Stimulated activated CD4-positive, alpha-beta T cell treated with anti-CD3 and anti-CD28 coated beads, Interleukin-12 subunit alpha, Interleukin-12 subunit beta, amount 100 ng/mL, for 24 hours (primary cell): ENCODE results near the gene PVR.
"Not testable (repeated sequence)": the region's sequence is repeated elsewhere in the genome, so short reads cannot be mapped to it uniquely, and the experiment has no call there.

Experiments
- DNase-seq, 2 experiments: peaks; one replicate each; pipeline ENCODE4 v3.0.0-alpha.2; 2020; ENCODE audit warnings: low read depth in 2 of 2

The PVR gene

DNA sequence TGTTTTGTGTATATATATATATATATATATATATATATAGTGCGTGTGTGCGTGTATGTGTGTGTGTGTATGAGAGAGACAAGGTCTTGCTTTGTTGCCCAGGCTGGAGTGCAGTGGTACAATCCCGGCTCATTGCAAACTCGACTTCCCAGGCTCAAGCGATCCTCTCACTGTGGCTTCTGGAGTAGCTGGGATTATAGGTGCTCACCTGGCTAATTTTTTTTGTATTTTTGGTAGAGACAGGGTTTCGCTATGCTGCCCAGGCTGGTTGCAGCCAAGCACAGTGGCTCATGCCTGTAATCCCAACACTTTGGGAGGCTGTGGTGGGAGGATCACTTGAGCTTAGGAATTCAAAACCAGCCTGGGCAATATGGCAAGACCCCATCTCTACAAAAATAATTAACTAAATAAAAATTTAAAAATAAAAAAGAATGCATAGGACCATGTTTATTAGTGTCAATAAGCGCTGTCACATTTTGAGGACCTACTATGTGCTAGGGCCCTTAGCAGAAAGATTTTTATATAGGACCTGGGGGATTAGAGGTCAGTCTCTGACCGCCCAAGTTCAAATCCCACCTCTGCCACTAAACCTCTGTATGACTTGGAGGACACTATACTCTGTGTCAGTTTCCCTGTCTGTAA, 1.8 kb downstream of the PVR start:
- DNase-seq = no peak

DNA sequence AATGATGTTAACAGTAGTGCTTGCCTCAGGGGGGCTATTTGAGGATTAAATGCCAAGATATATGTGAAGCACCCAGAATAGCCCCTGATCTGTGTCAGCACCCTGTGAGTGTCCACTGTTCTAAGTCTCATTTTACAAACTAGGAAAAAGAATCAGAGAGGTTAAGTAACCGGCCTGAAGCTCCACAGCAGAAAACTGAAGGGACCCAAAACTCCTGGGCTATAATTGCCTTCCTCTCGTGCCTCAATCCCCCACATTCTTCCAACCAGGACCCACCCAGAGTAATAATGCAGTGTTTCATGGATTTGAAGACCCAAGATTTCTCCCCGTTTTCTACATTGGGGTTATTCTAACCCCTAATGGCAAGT, 2.3 kb downstream of the PVR start:
- DNase-seq = no peak

DNA sequence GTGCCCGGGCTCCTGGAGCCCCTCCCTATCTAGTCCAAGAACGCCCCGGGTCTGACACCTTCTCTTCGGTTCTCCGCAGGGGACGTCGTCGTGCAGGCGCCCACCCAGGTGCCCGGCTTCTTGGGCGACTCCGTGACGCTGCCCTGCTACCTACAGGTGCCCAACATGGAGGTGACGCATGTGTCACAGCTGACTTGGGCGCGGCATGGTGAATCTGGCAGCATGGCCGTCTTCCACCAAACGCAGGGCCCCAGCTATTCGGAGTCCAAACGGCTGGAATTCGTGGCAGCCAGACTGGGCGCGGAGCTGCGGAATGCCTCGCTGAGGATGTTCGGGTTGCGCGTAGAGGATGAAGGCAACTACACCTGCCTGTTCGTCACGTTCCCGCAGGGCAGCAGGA, 3.4 kb downstream of the PVR start:
- DNase-seq = no peak

DNA sequence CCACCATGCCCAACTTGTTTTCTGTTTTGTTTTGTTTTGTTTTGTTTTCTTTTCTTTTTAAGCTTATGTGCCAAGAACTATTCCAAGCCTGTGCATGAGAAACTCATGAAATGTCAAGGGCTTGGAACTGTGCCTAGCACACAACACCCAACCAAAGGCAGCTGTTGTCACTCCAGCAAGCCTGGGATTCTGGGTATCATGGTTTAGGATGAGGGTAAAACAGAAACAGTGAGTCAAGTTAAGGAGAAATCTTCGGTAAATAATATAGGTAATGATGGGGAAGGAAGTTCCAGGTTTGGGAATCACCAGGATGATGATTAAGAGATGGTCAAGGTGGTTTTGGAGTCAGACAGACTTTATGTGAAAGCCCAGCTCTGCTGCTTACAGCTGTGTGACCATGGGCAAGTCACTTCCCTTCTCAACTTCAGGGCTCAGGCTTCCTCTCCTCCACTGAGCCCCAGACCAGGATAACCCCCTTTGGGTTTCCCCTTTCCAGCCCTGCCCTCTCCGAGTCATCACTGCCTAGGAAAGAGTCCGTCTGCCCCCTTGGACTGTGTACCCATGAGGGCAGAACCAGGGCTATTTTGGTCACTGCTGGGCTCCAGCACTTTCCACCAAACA, 5.0 kb downstream of the PVR start:
- no peak for DNase-seq

DNA sequence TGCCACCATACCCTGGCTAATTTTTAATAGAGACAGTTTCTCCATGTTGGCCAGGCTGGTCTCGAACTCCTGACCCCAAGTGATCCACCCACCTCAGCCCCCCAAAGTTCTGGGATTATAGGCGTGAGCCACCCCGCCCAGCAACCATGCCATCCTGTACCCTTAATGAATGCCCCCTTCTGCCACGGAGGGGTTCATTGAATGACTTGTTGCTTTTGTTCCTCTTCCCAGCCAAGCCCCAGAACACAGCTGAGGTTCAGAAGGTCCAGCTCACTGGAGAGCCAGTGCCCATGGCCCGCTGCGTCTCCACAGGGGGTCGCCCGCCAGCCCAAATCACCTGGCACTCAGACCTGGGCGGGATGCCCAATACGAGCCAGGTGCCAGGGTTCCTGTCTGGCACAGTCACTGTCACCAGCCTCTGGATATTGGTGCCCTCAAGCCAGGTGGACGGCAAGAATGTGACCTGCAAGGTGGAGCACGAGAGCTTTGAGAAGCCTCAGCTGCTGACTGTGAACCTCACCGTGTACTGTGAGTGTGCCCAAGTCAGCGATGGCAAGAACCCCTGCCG, 6.0 kb downstream of the PVR start:
- no peak for DNase-seq

DNA sequence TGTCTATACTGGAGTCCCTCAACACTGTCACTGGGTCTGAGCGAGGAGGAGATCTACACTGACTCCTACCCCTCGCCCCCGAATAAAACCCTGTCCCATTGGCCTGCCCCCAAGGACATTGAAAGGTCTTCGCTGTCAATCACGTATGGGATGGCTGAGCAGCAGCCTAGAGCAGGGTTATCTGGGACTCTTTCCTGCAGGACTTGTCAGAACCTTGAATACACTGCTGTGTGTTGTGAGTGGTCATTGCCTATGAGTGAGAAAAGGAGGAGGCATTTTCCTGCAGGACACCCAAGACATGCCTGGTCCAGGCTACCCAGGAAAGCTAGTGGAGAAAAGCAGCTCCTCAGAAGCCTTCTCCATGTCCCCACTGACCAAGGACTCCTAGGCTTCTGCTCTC, 9.6 kb downstream of the PVR start:
- no peak for DNase-seq

DNA sequence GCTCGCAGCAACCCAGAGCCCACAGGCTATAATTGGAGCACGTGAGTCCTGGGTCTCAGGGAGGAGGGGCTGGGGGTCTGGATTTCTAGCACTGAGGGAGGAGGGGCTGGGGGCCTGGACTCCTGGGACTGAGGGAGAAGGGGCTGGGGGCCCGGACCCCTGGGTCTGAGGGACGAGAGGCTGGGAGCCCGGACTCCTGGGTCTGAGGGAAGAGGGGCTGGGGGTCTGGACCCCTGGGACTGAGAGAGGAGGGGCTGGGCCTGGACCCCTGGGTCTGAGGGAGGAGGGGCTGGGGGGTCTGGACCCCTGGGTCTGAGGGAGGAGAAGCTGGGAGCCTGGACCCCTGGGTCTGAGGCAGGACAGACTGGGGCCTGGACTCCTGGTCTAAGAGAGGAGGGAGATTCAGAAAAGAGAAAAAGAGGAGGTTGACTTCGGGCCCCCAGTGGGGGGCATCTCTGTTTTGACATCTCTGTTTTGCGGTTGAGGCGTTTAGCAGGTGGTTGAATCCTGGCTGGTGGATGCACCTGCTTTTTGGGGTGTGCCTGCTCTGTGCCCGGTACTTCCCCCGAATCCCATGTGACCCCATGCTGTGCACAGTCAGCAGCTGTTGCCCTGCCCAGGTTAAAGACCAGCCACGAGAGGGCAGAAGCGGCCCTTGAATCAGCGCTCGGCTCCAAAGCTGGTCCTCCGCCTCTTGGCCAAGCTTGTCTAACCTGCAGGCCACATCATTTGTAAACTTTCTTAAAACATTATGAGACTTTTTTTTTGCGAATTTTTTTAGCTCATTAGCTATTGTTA, 10.5 kb downstream of the PVR start:
- peak; percentile 36 to 66 for DNase-seq

DNA sequence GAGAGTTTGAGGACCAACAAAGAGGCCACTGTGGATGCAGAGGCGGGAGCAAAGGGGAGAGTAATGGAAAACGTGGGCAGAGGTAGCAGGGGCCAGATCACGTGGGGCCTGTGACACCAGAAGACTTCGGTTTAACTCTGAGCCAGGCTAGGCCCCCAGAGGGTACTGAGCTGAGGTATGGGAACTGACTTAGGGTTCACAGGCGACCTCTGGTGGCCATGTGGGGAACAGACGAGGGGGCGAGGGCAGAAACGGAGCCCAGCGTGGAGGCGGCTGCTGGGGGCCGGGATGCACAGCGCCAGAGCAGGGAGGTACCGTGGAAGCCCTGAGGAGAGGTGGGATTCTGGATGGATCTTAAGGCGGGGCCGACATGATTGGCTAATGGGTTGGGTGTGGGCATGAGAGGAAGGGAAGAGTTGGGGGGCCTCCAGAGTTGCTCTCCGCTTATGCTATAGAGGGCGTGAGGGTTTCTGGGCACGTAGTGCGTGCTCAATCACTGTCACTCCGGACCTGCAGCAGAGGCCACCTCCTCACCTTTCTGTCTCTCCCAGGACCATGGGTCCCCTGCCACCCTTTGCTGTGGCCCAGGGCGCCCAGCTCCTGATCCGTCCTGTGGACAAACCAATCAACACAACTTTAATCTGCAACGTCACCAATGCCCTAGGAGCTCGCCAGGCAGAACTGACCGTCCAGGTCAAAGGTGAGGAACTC, 13.7 kb downstream of the PVR start:
- peak; percentile 47 to 71 for DNase-seq

DNA sequence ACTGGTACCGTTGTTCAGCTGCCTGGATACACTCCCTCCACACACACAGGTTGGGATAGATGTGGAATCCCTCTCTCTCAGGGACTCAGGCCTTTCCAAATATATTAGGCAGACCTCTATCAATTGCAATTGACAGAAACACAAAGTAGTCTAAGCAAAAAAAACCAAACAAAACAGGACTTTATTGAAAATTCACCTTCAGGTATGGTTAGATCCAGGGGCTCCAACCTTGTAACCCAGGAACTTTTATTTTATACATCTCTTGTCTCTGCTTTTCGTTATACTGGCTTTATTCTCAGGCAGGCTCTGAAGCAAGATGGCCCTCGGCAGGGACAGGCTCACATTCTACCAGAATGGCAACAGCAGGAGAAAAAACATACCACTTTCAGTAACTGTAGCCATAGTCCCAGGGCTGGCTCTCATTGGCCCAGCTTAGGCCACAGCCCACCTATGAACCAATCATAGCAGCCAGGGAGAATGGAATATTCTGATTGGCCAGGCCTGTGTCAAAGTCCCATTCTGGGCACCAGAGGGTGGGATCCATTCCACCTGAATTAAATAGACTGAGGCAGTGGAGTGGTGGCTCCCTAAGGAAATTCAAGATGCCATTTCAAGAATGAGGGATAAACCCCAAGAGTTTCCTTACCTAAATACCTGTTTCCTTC, 14.5 kb downstream of the PVR start:
- no peak for DNase-seq

DNA sequence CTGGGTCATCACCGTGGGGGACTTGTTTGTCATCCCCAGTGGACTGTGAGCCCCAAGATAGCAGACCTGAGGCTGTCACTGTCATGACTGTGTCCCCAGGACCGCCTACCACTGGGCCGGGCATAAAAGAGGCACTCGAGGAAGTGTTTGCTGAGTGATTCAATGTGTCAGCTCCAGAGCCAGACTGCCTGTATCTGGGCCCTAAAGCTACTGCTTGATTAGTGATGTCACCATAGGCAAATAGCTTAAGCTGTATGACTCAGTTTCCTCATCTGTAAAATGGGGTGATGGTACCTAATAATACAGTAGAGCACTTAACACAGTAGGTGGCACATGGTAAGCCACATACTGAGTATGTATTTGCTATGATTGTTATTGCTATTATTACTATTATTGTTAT, 16.4 kb downstream of the PVR start:
- no peak for DNase-seq

DNA sequence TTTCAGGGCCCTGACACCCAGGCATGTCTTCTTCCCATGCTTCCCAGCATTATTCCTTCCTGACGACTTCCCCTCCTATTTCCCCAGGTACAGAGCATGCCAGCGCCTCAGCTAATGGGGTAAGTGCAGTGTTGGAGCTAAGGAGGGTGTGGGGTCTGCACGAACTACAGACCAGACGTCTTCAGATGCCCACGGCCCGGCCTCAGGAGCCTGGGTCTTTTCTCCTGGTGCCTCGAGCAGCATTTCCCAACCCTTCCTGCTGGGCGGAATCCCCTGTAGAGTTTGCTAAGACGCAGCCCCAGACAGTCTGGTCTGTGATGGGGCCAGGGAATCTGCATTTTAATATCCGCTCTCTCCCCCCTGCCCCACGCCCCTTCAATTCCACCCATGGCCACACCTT, 17.5 kb downstream of the PVR start:
- DNase-seq = no peak

DNA sequence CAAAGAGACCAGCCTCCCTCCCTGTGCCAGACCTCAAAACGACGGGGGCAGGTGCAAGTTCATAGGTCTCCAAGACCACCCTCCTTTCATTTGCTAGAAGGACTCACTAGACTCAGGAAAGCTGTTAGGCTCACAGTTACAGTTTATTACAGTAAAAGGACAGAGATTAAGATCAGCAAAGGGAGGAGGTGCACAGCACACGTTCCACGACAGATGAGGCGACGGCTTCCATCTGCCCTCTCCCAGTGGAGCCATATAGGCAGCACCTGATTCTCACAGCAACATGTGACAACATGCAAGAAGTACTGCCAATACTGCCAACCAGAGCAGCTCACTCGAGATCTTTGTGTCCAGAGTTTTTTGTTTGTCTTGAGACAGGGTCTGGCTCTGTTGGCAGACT, 18.2 kb downstream of the PVR start:
- no peak for DNase-seq

DNA sequence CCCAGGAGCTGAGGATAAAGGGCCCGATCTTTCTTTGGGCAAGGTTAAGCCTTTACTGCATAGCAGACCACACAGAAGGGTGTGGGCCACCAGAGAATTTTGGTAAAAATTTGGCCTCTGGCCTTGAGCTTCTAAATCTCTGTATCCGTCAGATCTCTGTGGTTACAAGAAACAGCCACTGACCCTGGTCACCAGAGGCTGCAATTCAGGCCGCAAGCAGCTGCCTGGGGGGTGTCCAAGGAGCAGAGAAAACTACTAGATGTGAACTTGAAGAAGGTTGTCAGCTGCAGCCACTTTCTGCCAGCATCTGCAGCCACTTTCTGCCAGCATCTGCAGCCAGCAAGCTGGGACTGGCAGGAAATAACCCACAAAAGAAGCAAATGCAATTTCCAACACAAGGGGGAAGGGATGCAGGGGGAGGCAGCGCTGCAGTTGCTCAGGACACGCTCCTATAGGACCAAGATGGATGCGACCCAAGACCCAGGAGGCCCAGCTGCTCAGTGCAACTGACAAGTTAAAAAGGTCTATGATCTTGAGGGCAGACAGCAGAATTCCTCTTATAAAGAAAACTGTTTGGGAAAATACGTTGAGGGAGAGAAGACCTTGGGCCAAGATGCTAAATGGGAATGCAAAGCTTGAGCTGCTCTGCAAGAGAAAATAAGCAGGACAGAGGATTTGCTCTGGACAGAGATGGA, 19.1 kb downstream of the PVR start:
- DNase-seq = no peak

DNA sequence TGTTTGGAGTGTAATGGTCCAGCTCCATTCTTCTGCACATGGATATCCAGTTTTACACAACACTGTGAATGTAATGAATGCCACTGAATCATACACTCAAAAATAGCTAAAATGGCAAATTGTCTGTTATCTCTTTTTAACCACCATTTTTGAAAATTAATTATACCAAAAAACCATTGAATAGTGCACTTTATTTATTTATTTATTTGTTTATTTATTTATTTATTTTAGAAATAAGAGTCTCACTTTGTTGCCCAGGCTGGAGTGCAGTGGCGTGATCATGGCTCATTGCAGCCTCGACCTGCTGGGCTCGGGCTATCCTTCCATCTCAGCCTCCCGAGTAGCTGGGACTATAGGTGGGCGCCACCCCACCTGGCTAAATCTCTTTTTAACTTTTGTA, 20.3 kb downstream of the PVR start:
- DNase-seq = no peak

DNA sequence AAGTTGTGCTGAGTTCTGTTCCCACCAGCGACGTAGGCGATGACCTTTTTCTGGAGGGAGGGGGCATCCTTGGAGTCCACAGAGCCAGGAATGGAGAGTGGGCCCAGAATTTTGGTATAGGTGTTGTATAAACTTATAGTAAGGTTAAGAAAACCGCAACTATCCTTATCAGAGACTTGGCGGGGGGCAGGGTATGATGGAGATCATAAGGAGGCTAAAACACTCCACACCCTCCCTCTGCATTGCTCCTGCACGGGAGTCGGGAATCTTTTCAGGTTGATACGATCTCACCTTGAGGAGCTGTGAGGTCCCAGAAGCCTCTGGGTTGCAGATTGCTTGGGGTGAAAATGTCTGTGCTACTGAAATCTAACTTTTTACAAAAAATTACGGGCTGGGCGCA, 21.3 kb downstream of the PVR start:
- DNase-seq = no peak

DNA sequence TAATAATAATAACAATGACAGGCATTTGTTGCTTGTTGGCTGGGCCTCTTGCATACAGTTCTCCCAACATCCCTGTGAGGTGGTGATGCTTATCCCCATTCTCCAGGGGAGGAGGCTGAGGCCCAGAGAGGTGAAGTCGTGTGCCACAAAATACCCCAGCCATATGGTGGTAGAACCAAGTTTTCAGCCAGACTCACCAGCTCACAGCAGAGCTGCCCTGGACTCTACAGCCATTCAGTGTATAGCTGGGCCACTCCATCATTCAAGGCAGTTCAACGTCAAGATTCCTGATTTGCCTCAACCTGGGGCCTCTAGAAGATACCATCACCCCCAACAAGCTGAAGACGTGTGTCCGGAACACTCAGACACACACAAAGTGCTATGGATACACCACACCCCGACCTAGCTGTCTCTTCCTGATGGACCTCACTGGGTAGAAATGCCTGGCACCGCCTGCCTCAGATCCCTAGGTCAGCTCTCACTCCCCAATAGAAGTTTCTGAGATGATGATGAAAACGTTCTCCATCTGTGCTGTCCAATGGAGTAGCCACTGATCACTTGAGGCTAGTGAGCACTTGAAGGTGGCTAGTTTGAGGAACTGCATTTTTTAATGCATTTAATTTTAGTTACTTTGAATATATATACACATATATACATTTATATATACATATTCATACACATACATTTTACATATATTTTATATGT, 23.3 kb downstream of the PVR start:
- no peak for DNase-seq

DNA sequence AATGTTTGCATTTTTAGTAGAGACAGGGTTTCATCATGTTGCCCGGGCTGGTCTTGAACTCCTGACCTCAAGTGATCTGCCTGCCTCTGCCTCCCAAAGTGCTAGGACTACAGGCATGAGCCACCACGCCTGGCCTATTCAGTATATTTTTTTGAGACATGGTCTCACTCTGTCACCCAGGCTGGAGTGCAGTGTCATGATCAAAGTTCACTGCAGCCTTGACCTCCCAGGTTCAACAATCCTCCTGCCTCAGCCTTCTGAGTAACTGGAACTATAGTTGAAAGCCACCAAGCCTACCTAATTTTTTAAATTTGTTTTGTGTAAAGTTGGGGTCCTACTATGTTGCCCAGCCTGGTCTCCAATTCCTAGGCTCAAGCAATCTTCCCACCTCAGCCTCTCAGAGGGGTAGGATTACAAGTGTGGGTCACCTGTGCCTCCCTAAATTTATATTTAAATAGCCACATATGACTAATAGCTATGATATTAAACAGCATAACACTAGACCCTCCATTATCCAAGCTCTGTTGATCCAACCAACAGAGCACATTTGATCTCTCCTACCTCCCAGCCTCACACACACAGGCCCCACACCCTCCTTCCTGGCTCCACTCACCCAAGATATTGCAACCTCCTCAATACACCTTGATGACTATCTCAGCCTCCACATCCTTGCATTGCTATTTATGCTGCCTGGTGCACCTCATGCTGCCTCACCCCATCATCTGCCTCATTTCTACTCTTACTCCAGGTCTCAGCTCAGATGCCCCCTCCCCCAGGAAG, 25.5 kb downstream of the PVR start:
- no peak for DNase-seq

DNA sequence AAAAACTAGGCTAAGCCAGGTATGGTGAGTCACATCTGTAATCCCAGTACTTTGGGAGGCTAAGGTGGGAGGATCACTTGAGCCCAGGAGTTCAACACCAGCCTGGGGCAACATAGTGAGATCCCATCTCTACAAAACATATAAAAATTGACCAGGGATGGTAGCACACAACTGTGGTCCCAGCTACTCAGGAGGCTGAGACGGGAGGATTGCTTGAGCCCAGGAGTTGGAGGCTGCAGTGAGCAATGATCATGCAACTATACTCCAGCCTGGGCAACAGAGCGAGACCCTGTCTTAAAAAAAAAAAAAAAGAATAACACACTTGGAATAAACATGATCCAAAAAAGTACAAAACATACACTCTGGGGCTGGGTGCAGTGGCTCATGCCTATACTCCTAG, 26.3 kb downstream of the PVR start:
- not testable (repeated sequence) for DNase-seq

DNA sequence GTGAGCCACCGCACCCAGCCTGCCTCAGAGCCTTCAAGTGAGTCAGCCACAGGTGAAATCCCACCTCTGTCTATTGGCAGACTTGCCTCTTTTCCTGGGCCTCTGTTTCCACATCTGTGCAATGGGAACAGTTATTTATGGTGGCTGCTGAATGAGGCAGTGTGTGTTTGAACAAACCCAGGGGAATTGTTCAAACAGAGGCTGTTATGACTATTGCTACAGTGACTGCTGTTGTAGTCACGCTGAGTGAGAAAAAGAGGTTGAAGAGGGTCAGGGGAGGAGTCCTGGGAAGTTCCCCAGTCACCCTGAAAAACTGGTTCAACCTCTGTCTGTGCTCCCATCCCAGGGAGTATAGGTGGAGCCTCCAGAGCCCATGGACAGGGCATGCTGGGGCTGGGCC, 27.7 kb downstream of the PVR start, which contains the start of gene CEACAM19:
CEACAM19 (plus strand) TSS at position 83 of the 400 bp plus-strand sequence. CDS start 450 bp downstream, outside the sequence.
- DNase-seq = no peak

DNA sequence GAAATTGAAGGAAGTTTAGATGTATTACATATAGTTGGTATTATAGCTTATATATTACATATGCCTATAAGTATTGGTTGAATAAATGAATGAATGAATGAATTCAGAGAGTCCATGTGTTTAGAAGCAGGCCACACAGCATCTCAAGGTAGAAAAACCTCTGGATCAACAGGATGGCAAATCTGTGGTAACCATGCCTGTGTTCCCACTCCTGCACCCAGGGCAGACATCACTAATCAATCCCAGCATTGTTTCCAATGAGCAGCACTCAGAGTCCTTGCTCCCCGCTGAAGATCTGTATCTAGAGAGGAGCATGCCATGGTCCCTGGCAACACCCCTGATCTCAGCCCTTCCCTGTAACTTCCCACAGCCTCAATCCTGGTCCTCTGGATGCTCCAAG, 28.5 kb downstream of the PVR start:
- no peak for DNase-seq
